ENCODE results near the gene ST6GALNAC6.
"Not testable (repeated sequence)": the region's sequence is repeated elsewhere in the genome, so short reads cannot be mapped to it uniquely, and the experiment has no call there.

The ST6GALNAC6 gene

DNA sequence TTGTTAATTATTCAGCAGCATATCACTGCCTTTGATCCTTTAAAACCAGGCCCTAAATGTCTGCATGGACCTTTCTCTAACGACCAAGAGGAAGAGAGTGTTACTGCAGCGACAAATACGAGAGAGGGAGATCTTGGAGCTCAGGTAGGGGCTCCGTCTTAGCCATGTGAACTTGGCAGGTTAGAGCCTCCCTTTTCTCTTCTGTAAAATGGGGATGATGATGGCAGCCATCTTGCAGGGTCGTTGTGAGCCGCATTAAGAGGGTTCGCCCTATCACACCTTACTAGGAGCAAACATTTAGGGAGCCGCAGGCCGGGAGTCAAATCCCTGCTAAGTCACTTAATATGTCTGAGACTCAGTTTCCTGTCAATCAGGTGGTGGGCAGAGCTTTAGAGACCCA, 46.6 kb downstream of the ST6GALNAC6 start:
- no peak for DNase-seq

DNA sequence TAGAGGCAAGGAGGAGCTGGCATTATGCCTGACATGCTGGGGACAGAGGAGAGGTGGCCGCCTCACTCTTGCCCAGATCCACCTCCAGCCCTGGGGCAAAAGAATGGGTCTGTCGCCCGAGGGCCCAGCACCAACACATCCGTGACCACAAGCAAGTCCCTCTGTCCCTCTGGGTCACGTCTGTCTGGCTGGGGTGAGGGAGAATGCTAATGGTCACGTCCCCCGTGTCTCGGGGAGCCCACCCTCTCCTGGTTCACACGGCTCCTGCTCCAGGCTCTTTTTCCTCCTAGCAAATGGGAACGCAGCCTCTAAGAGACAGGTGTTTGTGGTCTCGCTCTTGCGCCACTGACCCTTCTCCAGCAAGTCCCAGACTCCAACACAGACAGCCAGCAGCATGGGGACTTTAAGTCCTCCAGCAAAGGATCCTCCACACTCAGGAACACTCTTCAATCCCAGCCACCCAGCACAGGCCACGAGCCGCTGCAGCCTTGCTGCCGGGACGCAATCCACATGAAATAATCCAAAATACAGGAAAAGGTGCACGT, 49.0 kb downstream of the ST6GALNAC6 start:
- DNase-seq: no peak

DNA sequence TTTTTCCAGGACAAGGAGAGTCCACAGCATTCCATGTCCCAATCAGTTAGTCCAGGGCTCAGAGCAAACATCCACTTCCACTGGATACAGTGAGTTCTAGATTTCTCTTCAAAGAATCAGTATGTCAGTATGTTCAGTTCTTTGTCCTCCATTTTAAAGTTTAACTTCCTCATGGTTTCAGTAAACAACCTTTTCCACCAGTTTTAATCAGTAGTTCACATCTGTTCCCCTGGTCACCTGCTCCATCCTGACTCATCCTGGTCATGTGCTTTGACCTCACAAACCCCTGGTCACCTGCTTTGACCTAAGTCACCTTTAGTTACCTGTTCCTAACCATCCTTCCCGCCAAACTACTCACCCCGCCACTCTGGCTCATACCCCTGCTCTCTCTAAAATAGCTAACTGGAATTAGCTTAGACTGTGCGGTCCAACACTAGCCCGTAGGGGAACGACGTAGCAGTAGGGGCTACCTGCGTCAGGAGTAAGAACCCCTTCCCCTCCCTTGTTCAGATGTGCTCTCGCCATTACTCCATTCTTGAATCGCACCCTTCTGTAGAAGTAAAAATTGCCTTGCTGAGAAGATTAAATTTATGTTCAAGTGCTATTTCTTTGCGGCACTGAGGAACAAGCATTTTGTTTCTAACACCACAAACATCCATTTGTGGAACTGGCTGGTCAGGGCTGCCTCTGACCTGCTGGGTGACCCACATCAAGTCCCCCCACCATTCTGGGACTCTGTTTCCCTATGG, 50.5 kb downstream of the ST6GALNAC6 start:
- DNase-seq: no peak

DNA sequence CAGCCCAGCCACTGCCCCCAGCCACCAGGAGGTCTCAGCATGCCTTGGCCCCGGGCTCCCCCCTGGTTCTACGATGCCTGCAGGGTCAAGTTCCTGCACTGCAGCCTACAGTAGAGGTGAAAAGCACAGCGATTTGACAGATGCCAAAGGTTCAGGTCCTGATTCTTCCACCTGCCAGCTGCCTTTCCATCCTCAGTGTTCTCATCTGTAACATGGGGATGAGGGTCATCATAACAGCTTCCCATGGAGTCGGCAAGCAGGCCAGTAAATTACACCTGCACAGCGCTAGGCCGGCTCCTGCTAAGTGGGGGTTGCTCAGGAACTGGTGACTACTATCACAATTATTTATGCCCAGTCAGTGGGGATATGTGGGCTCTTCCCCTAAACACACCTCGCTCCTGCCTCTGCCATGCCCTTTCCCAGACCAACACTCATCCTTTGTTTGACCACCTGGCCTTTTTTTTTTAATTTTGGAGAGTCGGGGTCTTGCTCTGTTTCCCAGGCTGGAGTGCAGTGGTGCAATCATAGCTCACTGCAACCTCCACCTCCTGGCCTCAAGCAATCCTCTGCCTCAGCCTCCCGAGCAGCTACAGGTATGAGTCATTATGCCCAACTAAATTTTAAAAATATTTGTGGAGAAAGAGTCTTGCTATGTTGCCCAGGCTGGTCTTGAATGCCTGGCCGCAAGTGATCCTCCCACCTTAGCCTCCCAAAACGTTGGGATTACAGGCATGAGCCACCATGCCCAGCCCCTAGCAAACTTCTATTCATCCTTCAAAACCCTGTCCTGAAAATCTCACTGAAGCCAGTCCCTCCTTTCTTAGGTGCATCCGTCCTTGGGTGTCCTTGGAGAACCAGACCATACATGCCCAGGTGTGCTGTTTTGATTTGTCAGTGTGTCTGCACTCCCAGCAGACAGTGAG, 51.3 kb downstream of the ST6GALNAC6 start:
- DNase-seq: no peak

DNA sequence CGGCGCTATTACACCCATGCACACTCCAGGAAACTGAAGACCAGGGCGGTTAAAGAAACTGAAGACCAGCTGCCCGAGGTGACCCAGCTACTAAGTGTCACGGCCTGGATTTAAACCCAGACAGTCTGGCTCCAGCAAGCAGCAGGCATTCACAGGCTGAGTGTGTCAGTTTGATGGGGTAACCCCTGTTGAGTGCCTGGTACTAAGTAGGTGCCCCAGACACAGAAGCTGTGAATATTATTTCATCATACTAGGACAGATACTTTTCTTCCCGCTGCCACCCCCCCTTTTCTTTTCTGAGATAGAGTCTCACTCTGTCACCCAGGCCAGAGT, 52.3 kb downstream of the ST6GALNAC6 start:
- DNase-seq: no peak

DNA sequence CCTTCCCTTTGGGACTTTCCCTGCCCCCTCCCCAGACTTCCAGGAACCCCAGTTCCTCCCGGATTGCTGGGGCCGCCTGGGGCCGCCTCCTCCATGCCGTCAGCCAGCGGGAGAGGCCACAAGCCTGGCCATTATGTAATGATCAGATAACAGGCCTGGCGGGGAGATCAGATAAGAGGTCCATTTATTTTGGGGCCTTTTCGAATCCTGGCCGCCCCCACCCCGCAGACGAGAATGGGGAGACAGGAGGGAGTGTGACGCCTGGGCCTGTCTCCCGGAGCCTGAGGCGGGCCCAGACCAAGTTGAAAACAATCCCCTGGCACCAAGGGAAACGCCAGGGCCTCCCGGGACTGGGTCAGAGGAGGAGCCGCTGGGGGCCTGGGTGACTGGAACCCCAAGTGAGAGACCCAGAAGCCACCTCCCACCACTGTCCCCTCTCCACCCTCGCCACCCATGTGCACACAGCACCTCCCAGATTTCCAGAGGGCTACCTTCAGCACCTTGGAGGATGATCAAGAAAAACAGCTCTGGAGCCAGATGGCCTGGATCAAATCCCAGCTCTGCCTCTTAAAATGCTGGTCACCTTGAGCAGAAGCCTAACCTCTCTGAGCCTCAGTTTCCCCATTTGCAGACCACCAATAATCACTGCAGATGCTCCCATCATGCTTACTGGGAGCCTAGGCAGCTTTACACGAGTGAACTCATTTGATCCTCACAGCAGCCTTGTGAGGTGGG, 52.8 kb downstream of the ST6GALNAC6 start:
- no peak for DNase-seq

DNA sequence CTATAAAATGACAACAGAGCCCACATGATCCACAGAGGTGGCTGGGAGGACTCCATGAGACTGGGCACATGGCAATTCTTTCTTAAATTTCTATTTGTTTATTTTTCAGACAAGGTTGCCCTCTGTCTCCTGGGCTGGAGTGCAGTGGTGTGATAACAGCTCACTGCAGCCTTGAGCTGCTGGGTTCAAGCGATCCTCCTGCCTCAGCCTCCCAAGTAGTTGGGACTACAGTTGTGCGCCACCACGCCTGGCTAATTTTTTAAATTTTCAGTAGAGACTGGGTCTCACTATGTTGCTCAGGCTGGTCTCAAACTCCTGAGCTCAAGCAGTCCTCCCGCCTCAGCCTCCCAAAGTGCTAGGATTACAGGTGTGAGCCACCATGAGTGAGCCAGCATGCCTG, 53.8 kb downstream of the ST6GALNAC6 start:
- not testable (repeated sequence) for DNase-seq

DNA sequence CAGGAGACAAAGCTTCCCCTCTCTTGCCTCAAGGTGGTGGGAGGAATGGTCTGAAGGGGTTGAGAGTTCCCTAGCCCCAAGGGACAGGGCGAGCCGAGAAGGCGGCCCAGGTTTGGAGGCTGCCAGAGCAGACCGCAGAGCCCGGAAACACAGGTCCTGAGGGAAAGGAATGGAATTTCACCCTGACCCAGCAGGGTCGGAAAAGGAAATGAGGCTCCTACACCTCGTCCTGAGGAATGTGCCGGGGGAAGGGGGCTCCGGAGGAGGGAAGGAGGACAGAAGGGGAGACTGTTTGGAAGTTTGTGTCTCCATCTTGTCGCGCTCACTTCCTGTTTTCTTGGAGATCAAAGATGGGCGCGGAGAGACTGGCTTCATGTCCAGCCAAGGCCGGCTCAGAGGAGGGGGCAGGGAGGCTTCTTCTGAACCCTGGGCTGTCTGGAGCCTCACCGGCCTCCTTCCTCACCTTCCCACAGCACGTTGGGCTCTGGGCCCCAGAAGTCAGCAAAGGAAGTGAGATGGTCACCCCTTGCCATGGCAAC, 54.5 kb downstream of the ST6GALNAC6 start:
- no peak for DNase-seq

DNA sequence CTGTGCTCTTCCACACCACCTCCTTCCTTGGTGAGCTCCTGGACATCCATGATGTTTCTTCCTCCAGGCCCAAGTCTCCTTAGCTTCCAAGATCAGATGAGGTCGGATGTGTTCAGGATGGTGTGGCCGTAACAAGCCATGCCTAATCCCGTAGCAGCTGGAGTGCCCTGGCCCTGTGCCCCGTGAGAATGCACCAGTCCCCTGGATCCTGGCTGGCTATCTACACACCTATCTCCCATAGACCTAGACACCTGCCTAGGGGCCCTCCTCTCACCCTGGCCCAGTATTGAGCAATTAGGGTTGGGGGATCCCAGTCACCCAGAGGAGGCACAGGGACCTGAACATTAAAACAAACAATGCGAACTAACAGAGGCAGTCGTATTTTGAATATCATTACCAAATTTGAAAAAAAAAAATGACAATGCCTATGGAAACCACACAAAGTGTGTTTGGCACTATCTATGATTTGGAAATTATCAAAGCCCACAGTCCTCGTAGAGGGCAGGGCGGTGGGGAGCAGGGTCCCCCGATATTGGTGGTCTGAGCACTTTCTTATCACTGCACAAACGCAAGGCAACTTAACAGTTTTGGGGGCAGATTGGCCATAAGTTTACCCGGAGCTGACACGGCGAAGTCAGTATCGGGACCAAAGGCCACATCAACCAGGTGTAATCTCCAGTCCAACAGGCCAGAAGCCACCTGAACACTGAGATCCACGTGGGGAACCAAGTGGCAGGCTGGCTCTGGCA, 58.1 kb downstream of the ST6GALNAC6 start:
- DNase-seq: no peak

DNA sequence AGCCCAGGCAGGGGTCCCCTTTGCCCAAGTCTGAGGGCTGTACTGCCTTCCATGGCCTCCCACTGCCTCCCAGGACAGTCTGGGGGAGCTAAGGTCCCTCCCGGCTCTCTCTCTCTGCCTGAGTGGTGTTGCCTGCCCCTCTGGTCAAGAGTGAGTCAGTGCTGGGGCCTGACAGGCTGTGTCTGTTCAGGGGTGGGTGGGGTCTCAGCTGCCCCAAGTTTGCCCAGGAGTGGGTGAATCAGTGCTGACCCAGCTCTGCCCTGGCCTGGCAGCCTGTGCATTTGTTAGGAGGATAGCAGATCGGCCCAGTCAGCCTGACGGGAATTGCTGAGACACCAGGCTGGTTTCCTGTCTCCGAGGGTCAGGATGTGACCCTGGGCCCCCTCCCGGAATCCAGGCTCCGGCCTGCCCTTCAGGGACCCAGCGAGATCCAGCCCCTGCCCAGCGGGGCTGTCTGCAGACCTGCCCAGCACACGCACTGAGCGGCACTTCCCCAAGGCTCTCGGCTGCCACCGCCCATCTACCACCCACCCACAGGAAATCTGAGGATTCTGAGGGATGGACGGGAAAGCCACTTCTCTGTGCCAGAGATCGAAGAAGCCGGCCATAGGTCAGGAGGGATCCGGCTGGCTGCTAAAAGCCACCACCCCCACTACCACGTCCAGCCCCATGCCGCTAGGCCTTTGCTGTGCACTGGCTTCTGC, 60.9 kb downstream of the ST6GALNAC6 start:
- DNase-seq: no peak

DNA sequence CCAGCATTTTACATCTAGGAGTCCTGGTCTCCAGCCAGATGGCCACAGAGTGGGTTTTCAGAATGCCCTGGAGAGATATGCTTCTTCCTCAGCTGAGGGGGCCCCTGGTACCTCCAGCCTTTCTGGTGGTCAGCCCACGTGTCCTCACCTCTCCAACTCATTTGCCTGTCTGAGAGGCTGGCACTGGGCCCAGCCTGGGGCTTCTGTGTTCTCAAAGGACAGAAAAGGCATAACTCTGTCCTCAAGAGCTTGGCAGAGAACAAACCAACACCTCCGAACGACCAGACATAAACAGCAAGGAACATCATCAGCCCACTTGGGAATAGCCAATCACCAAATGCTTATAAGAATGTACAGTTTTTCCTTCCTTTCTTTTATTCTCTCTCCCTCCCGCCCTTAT, 62.1 kb downstream of the ST6GALNAC6 start:
- no peak for DNase-seq

DNA sequence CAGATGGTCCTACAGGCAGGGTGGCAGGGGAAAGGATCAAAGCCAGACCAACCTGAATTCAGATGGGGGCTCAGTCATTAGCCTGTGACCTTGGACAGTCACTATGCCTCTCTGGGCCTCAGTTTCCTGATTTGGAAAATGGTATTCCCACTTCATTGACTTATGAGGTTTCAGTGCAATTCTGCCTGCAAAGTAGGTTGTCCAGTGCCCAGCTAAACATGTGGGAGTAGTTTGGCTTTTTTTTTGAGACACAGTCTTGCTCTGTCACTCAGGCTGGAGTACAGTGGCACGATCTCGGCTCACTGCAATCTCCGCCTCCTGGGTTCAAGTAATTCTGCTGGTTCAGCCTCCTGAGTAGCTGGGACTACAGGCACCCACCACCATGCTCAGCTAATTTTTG, 62.8 kb downstream of the ST6GALNAC6 start:
- not testable (repeated sequence) for DNase-seq

DNA sequence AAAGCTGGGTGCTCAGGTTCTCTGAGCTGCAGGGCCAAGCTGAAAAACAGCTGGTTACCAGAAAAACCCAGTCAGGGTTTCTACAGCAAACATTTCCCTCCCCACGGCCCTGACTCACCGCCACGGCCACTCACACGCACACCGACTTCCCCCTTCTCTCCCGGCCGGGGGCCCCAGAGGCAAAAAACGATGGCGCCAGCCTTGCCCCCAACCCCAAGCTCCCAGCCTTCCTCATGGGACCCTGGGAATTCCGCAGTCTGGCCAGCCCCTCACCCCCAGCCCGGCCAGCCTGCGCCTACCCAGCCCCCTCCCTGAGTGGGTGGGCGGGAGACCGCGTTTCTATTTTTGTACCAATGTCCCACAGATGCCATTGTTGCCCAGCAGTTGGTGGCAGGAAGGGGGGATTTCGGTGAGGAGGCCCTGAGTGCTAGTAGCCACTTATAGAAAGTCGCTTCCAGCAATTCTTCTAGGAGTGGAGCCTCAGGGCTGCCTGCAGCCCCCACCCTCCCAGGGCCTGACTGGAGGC, 63.3 kb downstream of the ST6GALNAC6 start:
- DNase-seq: no peak

Measured in NCI-H1930 (cell line).